ENCODE results near the gene ADAMTS20.
"Not testable (repeated sequence)": the region's sequence is repeated elsewhere in the genome, so short reads cannot be mapped to it uniquely, and the experiment has no call there.

ADAMTS20 gene, protein sequence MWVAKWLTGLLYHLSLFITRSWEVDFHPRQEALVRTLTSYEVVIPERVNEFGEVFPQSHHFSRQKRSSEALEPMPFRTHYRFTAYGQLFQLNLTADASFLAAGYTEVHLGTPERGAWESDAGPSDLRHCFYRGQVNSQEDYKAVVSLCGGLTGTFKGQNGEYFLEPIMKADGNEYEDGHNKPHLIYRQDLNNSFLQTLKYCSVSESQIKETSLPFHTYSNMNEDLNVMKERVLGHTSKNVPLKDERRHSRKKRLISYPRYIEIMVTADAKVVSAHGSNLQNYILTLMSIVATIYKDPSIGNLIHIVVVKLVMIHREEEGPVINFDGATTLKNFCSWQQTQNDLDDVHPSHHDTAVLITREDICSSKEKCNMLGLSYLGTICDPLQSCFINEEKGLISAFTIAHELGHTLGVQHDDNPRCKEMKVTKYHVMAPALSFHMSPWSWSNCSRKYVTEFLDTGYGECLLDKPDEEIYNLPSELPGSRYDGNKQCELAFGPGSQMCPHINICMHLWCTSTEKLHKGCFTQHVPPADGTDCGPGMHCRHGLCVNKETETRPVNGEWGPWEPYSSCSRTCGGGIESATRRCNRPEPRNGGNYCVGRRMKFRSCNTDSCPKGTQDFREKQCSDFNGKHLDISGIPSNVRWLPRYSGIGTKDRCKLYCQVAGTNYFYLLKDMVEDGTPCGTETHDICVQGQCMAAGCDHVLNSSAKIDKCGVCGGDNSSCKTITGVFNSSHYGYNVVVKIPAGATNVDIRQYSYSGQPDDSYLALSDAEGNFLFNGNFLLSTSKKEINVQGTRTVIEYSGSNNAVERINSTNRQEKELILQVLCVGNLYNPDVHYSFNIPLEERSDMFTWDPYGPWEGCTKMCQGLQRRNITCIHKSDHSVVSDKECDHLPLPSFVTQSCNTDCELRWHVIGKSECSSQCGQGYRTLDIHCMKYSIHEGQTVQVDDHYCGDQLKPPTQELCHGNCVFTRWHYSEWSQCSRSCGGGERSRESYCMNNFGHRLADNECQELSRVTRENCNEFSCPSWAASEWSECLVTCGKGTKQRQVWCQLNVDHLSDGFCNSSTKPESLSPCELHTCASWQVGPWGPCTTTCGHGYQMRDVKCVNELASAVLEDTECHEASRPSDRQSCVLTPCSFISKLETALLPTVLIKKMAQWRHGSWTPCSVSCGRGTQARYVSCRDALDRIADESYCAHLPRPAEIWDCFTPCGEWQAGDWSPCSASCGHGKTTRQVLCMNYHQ (N-terminal part only)

DNA sequence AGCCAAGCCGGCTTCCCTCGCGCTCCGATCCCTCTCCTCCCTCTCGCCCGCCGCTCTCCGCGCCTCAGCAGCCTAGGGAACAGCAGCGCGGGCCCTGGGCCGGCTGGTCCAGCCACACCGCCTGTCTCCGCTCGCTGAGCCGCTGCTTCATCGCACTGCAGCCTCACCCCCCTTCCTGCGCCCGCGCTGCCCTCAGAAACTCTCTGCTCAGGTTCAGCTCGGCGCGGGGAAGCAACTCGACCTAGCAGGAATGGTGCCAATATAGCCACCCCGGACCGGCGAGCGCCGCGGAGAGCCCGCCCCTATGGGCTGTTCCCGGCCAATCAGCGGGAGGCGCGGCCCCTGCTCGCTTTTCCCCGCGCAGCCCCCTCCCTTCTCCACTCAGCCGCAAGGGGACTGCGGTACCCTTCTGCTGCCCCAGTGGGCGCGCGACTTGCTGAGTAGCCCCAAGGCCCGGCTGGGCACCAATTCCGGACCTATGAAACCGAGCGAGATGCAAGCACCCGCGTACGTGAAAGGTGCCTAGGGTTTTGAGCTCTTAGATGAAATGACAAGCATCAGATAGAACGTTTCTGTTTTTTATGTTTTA is at the start of gene ADAMTS20:
TSS of gene ADAMTS20 (minus strand) at position 233 of the 589 bp plus-strand sequence. CDS start 282 bp downstream, outside the sequence.
- no peak for DNase-seq

DNA sequence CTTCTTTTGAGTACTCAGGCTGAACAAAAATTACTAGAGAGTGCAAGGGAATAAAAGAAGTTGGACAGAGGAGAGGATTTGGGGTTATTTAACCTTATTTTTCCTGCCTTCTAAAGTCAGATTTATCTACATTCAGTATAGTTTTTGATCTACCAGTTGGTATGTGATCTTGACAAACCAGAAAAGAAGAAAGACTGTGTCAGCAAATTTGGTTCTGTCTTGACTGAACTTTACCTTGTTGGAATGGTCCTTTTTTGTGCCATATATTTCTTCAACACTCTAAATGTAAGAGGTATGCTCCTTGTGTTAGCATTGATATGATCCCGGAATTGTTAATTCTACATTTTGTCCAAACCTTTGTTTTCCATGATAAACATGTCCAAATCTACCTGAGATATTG is 47.7 kb upstream of the ADAMTS20 start:
- DNase-seq: no peak

DNA sequence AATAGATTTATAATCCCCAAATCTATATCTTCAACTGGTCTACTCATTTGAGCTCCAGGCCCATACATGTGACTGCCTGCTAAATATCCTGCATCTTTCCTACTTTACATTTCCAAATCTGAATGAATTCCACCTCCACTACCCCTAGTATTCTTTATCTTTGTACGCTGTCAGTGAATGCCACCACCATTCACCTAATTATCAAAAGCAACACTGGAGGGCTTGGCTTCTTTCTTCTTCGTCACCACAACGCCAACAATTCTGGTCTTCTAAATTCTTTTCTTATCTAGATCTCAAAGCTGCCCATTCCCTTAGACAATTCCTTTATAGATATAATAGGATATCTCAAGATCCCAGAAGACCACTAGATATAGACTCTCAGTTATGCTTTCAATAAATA is 47.1 kb upstream of the ADAMTS20 start:
- DNase-seq: no peak

DNA sequence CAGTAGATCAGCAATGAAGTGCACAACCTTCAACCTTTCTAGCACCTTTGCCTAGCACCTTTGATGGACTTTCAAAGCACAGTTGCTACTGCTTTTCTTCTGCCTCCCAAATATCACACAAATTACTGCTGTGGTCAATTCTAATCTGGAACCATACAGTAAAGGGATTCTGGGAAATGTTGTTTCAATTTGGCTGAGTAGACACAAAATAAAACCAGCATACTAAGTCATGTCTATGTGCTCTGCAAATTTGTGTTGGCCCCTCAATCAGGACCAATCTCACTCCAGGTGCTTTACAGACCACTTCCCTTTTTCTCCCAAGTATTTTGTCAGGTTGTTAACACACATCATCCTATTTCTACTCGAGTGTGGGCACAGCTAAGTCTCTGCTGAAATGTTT is 38.3 kb upstream of the ADAMTS20 start:
- no peak for DNase-seq

GRCh38 chr12:43586646-43587245 is 34.7 kb upstream of the ADAMTS20 start:
- DNase-seq: no peak

- DNase-seq: no peak
Measured at GRCh38 chr12:43585676-43586075, 33.7 kb upstream of the ADAMTS20 start.

DNA sequence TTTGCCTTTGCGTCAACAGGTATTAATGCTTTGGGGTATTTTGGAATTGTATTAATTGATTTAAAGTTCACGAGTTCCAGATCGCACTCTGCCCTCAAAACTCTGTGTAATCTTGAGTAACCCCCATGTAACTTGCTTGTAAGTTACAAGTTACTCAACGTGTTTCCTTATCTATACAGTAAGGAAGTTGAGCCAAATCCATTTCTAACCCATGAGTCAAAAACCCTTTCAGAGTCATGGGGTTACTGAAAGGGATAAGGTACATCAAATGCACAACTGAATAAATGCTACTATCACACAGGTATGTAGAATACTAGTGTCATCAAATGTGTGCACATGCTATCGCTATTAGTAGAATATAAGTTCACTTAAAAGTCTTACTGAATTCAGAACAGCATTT is 28.6 kb upstream of the ADAMTS20 start:
- no peak for DNase-seq

DNA sequence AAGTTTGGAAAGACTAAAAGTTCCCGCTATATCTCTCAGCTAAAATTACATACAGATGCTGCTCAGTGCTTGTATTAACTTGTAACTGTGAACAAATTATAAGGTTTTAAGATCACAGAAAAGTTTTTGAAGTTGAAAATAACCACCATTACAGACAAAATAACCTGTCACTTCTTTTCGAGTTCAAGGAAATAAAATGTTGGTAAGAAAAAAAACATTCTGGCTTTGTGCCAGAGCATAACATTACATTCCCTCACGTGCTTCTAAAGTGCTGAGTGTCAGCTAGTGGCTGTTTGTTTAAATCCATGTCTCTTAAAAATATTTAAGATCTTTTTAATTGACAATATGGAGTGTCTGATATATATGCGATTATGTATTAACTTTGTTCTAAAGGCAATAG is 27.2 kb upstream of the ADAMTS20 start:
- DNase-seq: no peak

GRCh38 chr12:43578782-43579181 is 26.8 kb upstream of the ADAMTS20 start:
- no peak for DNase-seq

DNA sequence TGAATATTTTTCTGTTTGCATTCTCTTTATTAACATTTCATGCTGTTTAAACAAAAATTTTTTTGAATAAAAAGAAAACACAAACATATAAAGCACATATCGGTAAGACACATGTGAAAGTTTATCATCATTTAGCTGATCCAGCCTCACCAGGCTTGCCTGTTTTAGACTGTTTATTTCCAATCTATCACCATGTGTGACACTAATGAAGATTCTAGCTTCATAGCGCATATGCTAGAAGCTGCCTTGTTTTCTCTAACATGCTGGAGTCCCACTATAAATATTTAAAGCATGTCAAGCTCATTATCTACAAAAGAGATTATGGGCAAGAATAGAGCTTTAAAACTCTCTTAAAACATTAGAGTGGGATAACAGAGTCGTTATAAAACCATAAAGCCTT is 25.4 kb upstream of the ADAMTS20 start:
- DNase-seq: no peak

DNA sequence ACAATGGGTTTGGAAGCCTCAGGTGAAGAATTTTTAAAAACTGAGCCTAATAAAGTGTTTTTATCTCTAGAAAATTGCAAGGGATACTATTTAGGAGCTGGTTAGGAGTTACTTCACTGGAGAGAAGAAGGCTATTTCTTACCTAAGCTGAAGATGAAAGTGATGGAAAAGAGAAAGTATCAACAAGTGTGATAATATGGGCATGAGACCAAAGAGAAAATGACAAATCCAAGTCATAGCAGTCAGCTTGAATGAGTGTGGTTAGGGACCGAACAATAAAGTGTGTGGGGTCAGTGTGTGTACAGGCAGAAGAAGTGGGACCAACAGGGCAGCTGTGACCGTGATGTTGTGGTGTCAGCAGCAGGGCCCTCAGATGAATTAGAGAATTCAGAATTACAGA is 24.2 kb upstream of the ADAMTS20 start:
- no peak for DNase-seq

GRCh38 chr12:43571885-43572284 is 19.9 kb upstream of the ADAMTS20 start:
- DNase-seq: no peak

- no peak for DNase-seq
Measured at GRCh38 chr12:43556057-43556456, 4.1 kb upstream of the ADAMTS20 start.

GRCh38 chr12:43551279-43551970 is 578 bp downstream of the ADAMTS20 start:
- no peak for DNase-seq

- DNase-seq: no peak
Measured at GRCh38 chr12:43550831-43551271, 1.2 kb downstream of the ADAMTS20 start.

- no peak for DNase-seq
Measured at GRCh38 chr12:43544703-43545102, 7.3 kb downstream of the ADAMTS20 start.

DNA sequence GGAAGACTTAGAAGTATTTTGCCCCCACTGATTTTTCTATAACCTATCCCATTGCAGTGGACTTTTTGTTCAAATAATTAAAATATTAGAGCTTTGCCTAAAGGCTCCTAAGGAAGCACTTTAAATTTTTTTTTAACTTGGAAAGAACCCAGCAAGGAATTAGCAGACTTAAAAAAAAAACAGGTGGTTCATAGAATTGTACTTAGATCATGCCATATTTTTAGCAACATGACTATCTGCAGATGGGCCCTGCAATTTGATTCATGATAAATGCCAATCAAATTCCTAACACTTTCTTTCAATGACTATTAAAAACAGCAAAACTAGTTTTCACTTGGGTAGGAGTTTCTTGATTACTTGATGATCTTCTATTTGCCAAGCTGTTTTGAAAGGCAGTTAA is 11.5 kb downstream of the ADAMTS20 start:
- DNase-seq: no peak

DNA sequence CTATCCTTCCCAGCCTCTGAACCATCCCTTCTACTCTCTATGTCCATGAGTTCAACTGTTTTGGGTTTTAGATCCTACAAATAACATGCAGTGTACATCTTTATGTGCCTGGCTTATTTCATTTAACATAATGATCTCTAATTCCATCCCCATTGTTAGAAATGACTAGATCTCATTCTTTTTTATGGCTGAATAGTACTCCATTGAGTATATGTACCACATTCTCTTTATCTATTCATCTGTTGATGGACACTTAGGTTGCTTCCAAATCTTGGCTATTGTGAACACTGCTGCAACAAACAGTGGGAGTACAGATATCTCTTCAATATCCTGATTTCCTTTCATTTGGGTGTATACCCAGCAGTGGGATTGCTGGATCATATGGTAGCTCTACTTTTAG is 14.3 kb downstream of the ADAMTS20 start:
- not testable (repeated sequence) for DNase-seq

DNA sequence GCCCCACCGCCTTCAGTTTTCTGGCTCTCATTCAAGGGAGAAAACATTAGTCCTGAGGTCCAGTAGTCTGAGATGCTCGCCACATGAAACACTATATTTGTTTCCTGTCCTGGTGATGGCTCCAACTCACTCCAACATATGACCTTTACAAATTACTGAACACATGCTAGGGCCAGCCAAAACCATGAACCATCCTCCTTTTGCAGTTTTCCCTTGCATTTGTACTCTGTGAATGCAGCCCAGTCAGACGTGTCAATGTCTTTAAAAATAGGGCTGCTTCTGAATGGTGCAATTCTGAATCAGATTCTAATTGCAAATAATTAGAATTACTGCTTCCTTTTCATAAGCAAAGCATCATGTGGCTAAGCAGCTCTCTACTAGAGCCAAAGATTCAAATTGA is 36.0 kb downstream of the ADAMTS20 start:
- DNase-seq: no peak

- no peak for DNase-seq
Measured at GRCh38 chr12:43501703-43502102, 50.3 kb downstream of the ADAMTS20 start.

GRCh38 chr12:43493261-43493797 is 58.7 kb downstream of the ADAMTS20 start:
- DNase-seq: no peak
